ENCODE results near the gene ATP6V1B1. TPM values are rescaled to one million over a fixed set of nuclear protein-coding genes. Genes with fewer than 3 reads are reported as not detected.

The ATP6V1B1 gene
- total and polyA plus RNA-seq, 10 of the 15 experiments (the other 5 are each of a cell fraction or from before 2014, with no cell fraction given), result not detected

DNA sequence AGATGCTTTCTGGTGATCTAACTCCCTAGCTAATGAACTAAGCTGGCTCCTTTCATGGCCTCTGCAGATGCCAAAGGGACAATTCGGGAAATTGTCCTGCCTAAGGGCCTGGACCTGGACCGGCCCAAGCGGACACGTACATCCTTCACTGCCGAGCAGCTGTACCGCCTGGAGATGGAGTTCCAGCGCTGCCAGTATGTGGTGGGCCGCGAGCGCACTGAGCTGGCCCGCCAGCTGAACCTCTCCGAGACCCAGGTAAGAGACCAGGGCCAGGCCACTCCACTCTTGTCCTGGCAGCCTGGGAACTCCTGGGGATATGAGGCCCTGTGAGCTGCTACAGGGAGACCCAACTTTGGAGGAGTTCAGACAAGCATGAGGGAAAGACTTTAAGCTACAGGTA is 14.7 kb upstream of the ATP6V1B1 start:
- Histone ChIP-seq H3K4me2 (ENCODE audit: control insufficient read depth, insufficient read depth) (no peak overlapping the region), H3K79me2 (ENCODE audit: control insufficient read depth, insufficient read depth, low read length) (no peaks in the 10 kb centered on the region), H3K27me3 (replicated peaks in 1 of 2; ENCODE audit: control insufficient read depth in 2 of 2, insufficient read depth in 2 of 2, low read length in 1 of 2) (peaks cover 0 to 4% of the 10 kb centered on the region in 2 experiments; a peak in 2 of 4 replicates), H3K9me3 (replicated peaks; ENCODE audit: control insufficient read depth, insufficient read depth, low read length) (no peaks in the 10 kb centered on the region), H3K4me3 (no peak overlapping the region), H3K4me1 (ENCODE audit: control insufficient read depth, insufficient read depth, low read length) (no peaks in the 10 kb centered on the region), H3K27ac (ENCODE audit: control insufficient read depth, insufficient read depth) (no peak overlapping the region), H2AFZ (ENCODE audit: control insufficient read depth, low read depth, low read length) (no peak overlapping the region), H3K36me3 (ENCODE audit: control insufficient read depth in 2 of 2, insufficient read depth in 2 of 2, low read length in 1 of 2) (no peaks in the 10 kb centered on the region), H4K20me1 (ENCODE audit: control insufficient read depth, insufficient read depth) (no peaks in the 10 kb centered on the region), H3K9ac (ENCODE audit: control insufficient read depth, insufficient read depth, low read length) (no peak overlapping the region)
- FAIRE-seq (no peak), DNase-seq (ENCODE audit: low read depth, low spot score) (no peak), ATAC-seq (no peak)
- SMC1A ChIA-PET (ENCODE audit: uncharacterized antibody, unreplicated experiment), result interaction anchor here (0.7 to 1.4 kb wide), 3 partner anchors 49 to 58 kb away, joined by 3 to 4 read pairs (median 3); no protein-coding TSS in a partner anchor
- BruUV-seq (replicated peaks), result no TSS peak
- in situ Hi-C loops (cut with MboI), result no loop called here
- POLR2A ChIA-PET, result no interaction called here
- TF ChIP-seq, protein P1, sequence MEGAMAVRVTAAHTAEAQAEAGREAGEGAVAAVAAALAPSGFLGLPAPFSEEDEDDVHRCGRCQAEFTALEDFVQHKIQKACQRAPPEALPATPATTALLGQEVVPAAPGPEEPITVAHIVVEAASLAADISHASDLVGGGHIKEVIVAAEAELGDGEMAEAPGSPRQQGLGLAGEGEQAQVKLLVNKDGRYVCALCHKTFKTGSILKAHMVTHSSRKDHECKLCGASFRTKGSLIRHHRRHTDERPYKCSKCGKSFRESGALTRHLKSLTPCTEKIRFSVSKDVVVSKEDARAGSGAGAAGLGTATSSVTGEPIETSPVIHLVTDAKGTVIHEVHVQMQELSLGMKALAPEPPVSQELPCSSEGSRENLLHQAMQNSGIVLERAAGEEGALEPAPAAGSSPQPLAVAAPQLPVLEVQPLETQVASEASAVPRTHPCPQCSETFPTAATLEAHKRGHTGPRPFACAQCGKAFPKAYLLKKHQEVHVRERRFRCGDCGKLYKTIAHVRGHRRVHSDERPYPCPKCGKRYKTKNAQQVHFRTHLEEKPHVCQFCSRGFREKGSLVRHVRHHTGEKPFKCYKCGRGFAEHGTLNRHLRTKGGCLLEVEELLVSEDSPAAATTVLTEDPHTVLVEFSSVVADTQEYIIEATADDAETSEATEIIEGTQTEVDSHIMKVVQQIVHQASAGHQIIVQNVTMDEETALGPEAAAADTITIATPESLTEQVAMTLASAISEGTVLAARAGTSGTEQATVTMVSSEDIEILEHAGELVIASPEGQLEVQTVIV (IDR thresholded peaks at IDR 0.05; ENCODE audit: borderline replicate concordance, partially characterized antibody), result no peak
- CTCF ChIA-PET, result interaction anchor here (0.6 to 5.0 kb wide), 11 partner anchors 11 to 132 kb away, joined by 3 to 39 read pairs (median 3); no protein-coding TSS in a partner anchor
- RAD21 ChIA-PET (ENCODE audit: unreplicated experiment), result interaction anchor here (2.3 kb wide), 1 partner anchor 49 kb away, joined by 8 read pairs; no protein-coding TSS in a partner anchor
- WGBS (ENCODE audit: insufficient coverage, insufficient replicate concordance, low lambda C conversion rate, missing lambda C conversion rate), result 47% methylated on average over 12 of the region's 12 CpGs
- intact Hi-C loops (cut with micrococcal nuclease; ENCODE audit: unreplicated experiment), result loop anchor here (2.0 kb wide), 2 partner anchors 50 to 132 kb away; no protein-coding TSS in a partner anchor

DNA sequence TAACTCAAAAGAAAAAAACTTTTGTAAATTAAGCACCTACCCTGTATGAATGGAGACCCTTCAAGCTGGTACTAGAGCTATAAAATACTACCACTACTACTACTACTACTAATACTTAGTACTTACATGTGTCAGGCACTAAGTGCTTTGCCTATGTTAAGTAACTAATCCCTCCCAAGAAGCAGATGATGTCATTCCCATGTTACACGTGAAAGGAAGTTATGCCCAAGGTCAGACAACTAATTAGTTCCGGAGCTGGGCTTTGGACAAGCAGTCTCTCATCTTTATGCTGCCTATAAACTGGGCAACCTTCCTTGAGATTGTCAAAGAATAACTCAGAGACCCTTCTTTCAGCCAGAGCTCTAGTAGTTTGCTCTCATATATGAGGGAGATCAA is 13.9 kb upstream of the ATP6V1B1 start:
- H3K79me2 ChIP-seq (ENCODE audit: control insufficient read depth, insufficient read depth, low read length), result no peaks in the 10 kb centered on the region
- no TSS peak for BruUV-seq (replicated peaks)
- no peak overlapping the region for H3K27ac ChIP-seq (ENCODE audit: control insufficient read depth, insufficient read depth)
- no peaks in the 10 kb centered on the region for H3K4me1 ChIP-seq (ENCODE audit: control insufficient read depth, insufficient read depth, low read length)
- H3K36me3 ChIP-seq (ENCODE audit: control insufficient read depth in 2 of 2, insufficient read depth in 2 of 2, low read length in 1 of 2), result no peaks in the 10 kb centered on the region
- no peak for DNase-seq (ENCODE audit: low read depth, low spot score)
- SMC1A ChIA-PET (ENCODE audit: uncharacterized antibody, unreplicated experiment), result no interaction called here
- H2AFZ ChIP-seq (ENCODE audit: control insufficient read depth, low read depth, low read length), result no peak overlapping the region
- no peak for TF ChIP-seq EP300 (IDR thresholded peaks at IDR 0.05; ENCODE audit: borderline replicate concordance in 1 of 2, control insufficient read depth in 1 of 2, low read depth in 2 of 2, low read length in 2 of 2)
- no peak for TF ChIP-seq ZBED1 (IDR thresholded peaks at IDR 0.05; ENCODE audit: borderline replicate concordance)
- TF ChIP-seq ESRRA (IDR thresholded peaks at IDR 0.05; ENCODE audit: low read length), result no peak
- no peak for TF ChIP-seq TCF12 (IDR thresholded peaks at IDR 0.05; ENCODE audit: low read depth, low read length)
- TF ChIP-seq, protein P2, sequence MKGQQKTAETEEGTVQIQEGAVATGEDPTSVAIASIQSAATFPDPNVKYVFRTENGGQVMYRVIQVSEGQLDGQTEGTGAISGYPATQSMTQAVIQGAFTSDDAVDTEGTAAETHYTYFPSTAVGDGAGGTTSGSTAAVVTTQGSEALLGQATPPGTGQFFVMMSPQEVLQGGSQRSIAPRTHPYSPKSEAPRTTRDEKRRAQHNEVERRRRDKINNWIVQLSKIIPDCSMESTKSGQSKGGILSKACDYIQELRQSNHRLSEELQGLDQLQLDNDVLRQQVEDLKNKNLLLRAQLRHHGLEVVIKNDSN (IDR thresholded peaks at IDR 0.05; ENCODE audit: borderline replicate concordance, extremely low read length, insufficient read depth, low read depth, low read length), result no peak
- no peak for TF ChIP-seq MTA2 (IDR thresholded peaks at IDR 0.05; ENCODE audit: low read depth)
- TF ChIP-seq GATAD2B (conservative IDR thresholded peaks at IDR 0.05; ENCODE audit: low read depth), result no peak
- TF ChIP-seq ZNF24 (IDR thresholded peaks at IDR 0.05), result no peak
- no peak for TF ChIP-seq NBN (IDR thresholded peaks at IDR 0.05)
- TF ChIP-seq BMI1 (IDR thresholded peaks at IDR 0.05; ENCODE audit: borderline replicate concordance), result no peak
- H3K9me3 ChIP-seq (replicated peaks; ENCODE audit: control insufficient read depth, insufficient read depth, low read length), result no peaks in the 10 kb centered on the region
- 23% methylated on average over 2 of the region's 2 CpGs for WGBS (ENCODE audit: insufficient coverage, insufficient replicate concordance, low lambda C conversion rate, missing lambda C conversion rate)
- H3K27me3 ChIP-seq (replicated peaks in 1 of 2; ENCODE audit: control insufficient read depth in 2 of 2, insufficient read depth in 2 of 2, low read length in 1 of 2), result peaks cover 0 to 4% of the 10 kb centered on the region in 2 experiments; a peak in 2 of 4 replicates
- no peak overlapping the region for H3K9ac ChIP-seq (ENCODE audit: control insufficient read depth, insufficient read depth, low read length)
- no peak for FAIRE-seq
- intact Hi-C loops (cut with micrococcal nuclease; ENCODE audit: unreplicated experiment) (loop anchor here (2.0 kb wide), 2 partner anchors 51 to 133 kb away; no protein-coding TSS in a partner anchor), in situ Hi-C loops (cut with MboI) (no loop called here)
- POLR2A ChIA-PET, result no interaction called here
- RAD21 ChIA-PET (ENCODE audit: unreplicated experiment), result interaction anchor here (2.3 kb wide), 1 partner anchor 50 kb away, joined by 8 read pairs; no protein-coding TSS in a partner anchor
- ATAC-seq, result no peak
- H4K20me1 ChIP-seq (ENCODE audit: control insufficient read depth, insufficient read depth), result no peaks in the 10 kb centered on the region
- H3K4me2 ChIP-seq (ENCODE audit: control insufficient read depth, insufficient read depth), result no peak overlapping the region
- H3K4me3 ChIP-seq, result no peak overlapping the region
- CTCF ChIA-PET, result interaction anchor here (1.0 to 5.0 kb wide), 6 partner anchors 12 to 618 kb away, joined by 3 to 39 read pairs (median 4); no protein-coding TSS in a partner anchor

Data from GM12878 (cell line).